Choroid plexus epithelial cell (primary cell): ENCODE data around the gene PTRHD1.

Experiments used
- DNase-seq: peaks from one replicate; pipeline ENCODE4 v3.0.0-alpha.2; 2010; ENCODE audit warnings: low read depth
- H3K4me3 ChIP-seq: 2 replicates; pipeline ENCODE4 v1.5.1; 2011; ENCODE audit warnings: low read depth, mild to moderate bottlenecking, control low read depth, low read length, moderate library complexity
- TF ChIP-seq, protein P1 (sequence below): conservative IDR thresholded peaks from 2 replicates; pipeline ENCODE4 v1.5.1; 2011; ENCODE audit warnings: low read depth, mild to moderate bottlenecking, control low read depth, inconsistent platforms, low read length, moderate library complexity

The PTRHD1 gene

DNA sequence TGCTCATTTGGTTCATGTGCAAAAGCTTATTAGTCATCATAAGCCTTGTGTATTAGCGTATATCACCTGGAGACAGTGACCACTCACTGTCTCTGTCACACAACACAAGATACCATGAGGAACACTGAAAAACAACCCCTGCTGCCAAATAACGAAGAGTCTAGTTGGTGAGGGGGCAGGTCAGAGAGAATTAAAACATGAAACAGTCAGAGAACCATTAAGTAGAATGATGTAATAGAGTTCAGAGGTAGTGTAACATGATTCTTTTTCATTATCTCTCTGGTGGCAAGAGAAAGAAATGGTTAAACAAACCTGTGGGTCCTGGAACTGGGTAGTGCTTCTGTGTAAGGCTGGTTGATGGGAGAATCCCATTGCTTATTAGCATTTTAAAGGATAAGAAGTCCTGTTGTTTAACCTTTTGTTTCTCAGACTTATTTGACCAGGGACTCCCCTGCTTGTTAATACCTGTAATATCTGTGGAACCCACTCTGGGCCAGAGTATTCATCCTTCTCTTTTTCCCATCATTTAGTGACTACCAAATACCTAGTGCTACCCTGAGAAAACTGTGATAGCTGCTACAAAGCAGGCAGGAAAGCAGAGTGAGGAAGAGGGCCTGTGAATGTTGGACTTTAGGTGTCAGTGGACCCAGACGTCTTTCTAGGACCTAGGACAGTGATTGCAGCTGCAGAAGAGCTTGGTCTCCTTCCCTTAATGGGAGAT lies 38.0 kb downstream of the PTRHD1 start:
- TF ChIP-seq, protein P1, sequence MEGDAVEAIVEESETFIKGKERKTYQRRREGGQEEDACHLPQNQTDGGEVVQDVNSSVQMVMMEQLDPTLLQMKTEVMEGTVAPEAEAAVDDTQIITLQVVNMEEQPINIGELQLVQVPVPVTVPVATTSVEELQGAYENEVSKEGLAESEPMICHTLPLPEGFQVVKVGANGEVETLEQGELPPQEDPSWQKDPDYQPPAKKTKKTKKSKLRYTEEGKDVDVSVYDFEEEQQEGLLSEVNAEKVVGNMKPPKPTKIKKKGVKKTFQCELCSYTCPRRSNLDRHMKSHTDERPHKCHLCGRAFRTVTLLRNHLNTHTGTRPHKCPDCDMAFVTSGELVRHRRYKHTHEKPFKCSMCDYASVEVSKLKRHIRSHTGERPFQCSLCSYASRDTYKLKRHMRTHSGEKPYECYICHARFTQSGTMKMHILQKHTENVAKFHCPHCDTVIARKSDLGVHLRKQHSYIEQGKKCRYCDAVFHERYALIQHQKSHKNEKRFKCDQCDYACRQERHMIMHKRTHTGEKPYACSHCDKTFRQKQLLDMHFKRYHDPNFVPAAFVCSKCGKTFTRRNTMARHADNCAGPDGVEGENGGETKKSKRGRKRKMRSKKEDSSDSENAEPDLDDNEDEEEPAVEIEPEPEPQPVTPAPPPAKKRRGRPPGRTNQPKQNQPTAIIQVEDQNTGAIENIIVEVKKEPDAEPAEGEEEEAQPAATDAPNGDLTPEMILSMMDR, result no peak
- peak; percentile 6 for DNase-seq

DNA sequence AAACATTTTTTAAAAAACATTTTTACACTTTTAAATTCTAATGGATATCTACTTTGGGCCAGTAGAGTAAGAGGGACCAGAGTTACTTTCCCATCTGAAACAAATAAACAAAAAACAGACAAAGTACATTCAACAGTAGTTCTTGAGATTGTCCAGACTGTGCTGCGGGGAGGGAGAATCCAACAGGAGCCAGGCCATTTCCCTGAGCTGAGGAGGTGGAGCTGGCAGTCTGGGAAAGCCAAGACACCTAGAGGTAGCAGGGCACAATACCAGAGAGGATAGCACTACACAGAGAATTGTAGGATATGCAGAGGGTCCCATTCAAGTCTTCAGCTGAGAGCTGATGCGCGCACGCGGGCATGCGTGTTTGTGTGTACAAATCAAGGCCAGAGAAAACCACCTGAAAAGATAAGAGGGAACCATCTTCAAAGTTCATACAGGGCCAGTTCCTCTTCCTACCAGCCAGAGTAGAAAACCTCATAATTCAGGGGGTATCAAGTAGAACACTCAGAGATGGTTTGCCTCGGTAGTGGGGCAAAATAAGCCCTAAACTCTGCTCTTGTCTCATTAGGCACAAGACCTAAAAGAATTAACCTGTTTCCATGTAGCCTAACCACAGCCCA lies 44.0 kb downstream of the PTRHD1 start:
- TF ChIP-seq, protein P1, result no peak

More for the DNA sequence above, 38.0 kb downstream of the PTRHD1 start:
- no peak overlapping the region for H3K4me3 ChIP-seq

DNA sequence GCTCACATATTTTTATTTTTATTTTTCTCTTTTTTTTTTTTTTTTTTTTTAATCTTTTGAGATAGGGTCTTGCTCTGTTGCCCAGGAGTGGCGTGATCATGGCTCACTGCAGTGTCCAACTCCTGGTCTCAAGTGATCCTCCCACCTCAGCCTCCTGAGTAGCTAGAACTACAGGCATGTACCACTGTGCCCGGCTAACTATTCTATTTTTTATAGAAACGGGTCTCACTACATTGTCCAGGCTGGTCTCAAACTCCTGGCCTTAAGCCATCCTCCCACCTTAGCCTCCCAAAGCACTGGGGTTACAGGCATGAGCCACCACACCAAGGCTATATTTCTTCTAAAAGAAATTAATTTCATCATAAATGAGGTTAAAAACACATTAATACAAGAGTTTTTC lies 45.9 kb downstream of the PTRHD1 start:
- no peak for DNase-seq
- TF ChIP-seq, protein P1, result no peak
- no peak overlapping the region for H3K4me3 ChIP-seq

More for the DNA sequence above, 44.0 kb downstream of the PTRHD1 start:
- DNase-seq, result no peak
- no peak overlapping the region for H3K4me3 ChIP-seq

DNA sequence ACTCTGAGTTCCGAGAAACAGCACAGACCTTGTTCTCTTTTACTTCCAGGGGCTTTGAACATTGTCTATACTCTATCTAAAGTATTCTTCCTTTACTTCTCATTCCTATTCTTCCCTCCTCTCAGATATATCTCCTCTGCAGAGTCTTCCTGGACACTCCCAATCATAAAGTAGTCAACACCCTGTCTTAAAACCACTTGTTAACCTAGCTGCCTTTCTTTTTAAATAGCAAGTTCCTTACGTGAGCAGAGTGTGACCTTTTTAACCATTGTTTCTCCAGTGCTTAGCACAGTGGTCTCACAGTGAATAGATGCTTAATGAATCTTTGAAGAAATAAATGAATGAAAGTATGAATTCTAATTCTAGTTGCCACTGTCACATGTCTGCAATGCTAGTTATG lies 47.4 kb downstream of the PTRHD1 start:
- DNase-seq, result no peak

DNA sequence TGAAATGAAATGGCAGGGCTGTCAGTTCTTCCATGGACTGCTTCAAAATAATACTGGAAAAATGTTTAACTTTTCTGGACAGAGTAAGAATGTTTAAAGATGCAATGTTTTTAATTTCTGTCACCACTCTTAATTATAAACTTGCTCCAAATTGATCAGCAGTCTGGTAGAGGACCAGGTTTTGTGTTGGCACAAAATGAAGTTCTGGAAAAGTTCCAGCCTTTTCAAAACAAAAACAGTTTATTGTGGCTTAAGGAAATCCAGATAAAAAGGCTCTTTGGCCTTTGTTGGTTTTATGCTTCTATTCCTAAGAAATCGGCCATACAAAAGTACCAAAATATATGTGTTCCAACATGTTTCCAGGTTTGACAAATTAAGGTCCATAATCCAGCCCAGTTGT lies 48.8 kb downstream of the PTRHD1 start:
- no peak for DNase-seq
- H3K4me3 ChIP-seq, result no peak overlapping the region
- TF ChIP-seq, protein P1, result no peak

More for the DNA sequence above, 47.4 kb downstream of the PTRHD1 start:
- TF ChIP-seq, protein P1, result no peak
- H3K4me3 ChIP-seq, result no peak overlapping the region

DNA sequence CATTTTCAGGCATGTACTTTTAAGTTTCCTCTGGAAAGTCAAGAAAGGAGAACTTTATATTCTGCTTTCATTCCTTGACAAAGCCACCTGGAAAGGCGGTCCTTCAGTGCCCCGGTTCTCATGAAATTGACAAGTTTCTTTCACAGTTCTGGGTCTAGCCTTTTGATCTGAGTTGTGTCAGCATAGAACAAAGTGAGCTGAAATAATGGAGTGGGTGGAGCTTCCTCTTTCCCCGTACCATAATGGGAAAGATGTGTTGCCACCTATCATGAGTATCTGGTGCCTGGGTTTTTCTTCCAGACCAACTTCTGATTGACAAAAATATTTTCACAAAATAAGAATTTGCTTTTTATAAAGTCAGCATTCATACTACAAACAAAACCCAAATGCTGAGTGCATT lies 49.3 kb downstream of the PTRHD1 start:
- no peak for DNase-seq
- TF ChIP-seq, protein P1, result no peak
- no peak overlapping the region for H3K4me3 ChIP-seq

DNA sequence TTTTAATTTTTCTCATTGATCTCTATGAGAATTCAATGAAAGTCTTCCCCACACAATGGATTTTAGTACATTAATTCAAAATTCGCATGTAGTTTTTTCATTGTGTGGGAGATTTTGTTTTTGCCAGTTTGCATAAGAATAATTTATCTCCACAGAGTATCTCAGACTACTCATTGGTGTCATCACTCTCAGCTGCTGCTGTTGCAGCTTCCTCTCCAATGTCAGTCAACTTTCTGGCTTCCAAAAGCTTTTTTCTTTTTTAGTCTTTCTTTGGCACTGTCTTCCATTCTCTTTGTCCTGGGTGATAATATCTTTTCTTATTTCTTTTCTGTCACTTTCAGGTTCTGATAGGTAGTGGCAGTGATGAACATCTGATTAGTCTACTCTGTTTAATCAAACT lies 50.5 kb downstream of the PTRHD1 start:
- DNase-seq, result no peak

More for the DNA sequence above, 50.5 kb downstream of the PTRHD1 start:
- TF ChIP-seq, protein P1, result no peak
- no peak overlapping the region for H3K4me3 ChIP-seq
